GM12801 (cell line): ENCODE data around the gene ASS1.

Source experiments
- TF ChIP-seq, protein P1 (sequence below): IDR thresholded peaks from one replicate; pipeline ENCODE4 v1.5.1; 2011; ENCODE audit warnings: control low read depth; ENCODE audit not compliant: insufficient read length; ENCODE audit errors: extremely low read depth

The ASS1 gene

DNA sequence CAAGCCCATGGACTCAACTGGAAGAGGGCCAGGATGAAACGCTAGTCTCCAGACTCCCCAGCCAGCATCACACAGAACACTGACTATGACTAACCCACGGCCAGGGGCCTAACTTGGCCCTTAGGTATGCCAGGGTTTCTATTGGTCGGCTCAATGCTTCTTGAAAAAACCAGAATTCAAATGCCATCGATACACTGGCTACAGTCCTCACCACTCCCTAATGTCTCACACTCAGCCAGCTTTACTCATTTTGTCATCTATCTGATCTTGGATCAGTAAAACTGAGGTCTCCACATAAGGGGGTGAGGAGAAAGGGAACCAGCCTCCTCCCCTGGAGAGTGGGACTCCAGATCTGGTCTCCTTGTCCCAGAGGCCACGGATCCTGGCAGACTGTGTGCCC is 75.2 kb downstream of the ASS1 start:
- TF ChIP-seq, protein P1, sequence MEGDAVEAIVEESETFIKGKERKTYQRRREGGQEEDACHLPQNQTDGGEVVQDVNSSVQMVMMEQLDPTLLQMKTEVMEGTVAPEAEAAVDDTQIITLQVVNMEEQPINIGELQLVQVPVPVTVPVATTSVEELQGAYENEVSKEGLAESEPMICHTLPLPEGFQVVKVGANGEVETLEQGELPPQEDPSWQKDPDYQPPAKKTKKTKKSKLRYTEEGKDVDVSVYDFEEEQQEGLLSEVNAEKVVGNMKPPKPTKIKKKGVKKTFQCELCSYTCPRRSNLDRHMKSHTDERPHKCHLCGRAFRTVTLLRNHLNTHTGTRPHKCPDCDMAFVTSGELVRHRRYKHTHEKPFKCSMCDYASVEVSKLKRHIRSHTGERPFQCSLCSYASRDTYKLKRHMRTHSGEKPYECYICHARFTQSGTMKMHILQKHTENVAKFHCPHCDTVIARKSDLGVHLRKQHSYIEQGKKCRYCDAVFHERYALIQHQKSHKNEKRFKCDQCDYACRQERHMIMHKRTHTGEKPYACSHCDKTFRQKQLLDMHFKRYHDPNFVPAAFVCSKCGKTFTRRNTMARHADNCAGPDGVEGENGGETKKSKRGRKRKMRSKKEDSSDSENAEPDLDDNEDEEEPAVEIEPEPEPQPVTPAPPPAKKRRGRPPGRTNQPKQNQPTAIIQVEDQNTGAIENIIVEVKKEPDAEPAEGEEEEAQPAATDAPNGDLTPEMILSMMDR = no peak

DNA sequence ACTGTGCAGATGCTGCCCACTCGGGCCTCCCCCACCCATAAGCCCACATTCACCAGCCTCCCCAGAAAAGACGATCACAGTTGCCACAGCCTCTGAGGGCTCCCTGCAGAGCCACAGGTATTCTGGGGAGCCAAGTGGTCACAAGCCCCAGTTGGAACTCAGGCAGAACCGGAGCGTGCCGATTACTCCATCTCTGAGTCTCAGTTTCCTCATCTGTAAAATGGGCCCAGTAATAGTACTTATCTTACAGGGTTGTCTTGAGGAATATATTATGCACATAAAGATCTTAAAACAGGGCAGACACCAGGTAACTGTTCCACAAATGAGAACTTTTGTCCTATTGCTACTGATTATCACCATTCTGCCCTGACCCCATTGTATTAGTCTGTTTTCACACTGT is 77.0 kb downstream of the ASS1 start:
- TF ChIP-seq, protein P1 = no peak

DNA sequence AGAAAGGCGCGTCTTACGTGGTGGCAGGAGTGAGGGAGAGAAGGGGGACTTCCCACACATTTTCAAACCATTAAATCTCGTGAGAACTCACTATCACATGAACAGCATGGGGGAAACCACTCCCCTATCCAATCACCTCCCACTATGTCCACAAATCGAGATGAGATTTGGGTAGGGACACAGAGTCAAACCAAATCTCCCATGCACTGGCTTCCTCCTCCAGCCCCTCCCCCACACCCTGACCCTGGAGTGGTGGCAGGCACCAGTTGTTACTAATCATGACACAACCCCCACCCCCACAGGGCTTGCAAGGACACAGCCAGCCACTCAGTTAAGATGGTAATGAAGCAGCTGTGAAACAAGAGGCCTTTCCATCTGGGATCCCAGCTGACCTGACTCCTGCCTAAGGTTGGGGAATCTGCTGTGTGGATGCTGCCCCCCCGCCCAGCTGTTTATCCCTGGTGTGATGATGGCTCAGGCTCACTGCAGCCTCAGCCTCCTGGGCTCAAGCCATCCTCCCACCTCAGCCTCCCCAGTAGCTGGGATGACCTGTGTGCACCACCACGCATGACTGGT is 77.6 kb downstream of the ASS1 start:
- TF ChIP-seq, protein P1 = no peak

DNA sequence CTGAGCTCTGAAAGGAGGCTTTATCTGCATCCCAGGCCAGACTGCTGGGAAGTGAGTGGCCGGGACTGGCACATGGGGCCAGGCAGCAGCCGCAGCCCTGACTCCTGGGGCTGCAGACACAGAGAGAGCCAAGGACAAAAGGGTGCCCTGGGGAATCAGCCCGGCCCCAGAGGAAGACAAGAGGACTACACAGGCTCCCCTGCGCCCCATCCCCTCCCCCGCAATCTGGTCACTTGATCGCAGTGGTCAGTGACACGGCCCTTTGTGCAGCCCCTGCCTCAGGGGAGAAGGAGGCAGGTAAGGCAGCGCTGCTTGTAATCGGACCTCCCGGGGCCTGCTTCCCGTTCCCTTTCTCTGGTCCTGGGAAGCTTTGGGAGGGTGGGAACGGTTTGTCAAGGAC is 79.2 kb downstream of the ASS1 start:
- TF ChIP-seq, protein P1 = no peak

DNA sequence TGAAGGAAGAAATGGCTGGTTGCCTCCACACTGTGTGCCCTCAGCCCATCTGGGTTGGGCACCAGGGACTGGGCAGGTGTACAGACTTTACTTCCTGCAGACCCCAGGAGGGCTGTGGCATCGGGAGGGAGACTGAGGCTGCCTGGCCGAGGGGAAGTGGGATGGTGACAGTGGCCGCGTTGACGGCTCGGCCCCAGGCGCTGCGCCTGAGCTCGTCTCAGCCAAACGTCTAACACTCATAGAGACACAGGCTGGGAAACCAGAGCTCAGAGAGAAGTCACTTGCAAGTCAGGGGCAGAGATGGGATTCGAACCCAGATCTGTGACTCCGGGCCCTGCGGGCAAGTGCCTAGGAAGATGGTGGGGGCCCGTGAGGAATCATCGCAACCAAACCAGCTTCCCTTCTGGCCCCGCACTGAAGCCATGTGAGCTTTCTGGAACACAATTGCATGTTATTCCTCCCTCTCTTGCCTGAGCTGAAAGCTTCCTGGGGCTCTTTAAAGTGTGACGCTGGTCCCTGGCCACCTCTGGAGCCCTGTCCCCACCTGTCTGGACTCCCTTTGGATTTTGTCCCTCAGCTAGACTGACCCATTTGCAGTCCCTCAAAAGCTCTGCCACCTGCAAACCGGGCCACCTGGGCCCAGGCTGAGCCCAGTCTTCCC is 81.6 kb downstream of the ASS1 start:
- TF ChIP-seq, protein P1 = no peak

DNA sequence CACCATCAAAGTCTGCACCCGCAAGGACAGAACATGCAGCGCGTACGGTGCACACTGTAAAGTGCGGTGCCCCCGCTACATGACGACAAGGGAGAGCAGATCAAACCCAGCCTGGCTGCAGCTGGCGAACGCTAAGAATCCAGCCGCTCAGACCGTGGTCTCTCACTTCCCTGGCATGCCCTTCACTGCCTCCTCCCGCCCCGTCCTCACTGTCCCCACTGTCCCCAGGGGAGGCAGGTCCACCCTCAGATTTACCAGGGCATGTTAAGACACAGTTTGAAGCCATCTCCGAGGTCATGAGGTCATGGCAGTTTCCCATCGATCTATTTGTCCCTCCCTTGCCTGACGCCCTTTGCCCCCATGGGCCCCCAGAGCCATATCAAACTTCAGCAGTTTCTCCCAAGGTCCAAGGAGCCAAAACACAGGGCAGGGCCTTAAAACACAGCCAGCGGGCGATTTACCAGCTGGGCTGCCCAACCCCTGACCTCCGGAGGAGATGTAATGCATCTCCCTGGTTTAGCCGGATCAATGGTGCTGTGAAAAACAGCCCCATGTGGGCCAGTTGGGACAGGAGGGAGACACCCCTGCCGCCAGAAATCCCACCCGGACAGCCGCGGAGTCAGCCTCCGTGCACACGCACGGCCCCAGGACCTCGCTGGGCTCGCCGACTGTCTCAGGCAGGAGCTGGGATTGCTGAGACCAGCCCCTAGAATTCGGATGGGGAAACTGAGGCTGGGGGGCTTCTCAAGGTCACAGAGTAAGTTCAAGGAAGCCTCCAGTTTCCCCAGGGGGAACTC is 82.3 kb downstream of the ASS1 start:
- TF ChIP-seq, protein P1 = no peak

DNA sequence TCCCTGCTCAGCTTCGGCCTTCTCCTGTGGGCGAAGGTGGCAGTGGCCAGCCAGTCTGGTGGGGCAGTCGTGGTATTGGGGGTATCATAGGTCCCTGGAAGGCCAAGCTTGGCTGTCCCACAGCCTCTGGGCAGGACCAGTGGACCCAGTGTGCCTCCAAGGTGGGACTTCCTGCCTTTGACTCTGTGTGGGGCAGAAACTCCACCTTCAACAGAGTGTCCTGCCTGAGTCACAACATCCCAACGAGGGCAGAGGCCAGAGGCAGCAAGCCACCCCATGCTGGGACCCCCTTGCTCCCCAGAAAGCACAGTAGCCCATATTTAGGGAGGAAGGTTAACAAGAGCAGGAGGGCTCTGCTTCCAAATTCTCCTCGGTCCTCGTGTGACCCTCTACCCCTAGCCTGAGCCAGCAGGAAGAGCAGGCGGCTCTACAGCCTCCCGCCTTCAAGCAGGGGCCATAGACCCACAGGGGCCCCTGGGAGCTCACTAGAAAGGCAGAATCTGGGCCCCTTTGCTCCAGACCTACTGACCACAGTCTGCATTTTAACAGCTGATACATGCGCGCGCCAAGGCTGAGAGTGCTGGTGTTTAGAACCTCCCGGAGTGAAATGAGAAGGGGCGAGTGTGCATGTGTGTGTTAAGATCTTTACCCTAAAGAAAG is 83.0 kb downstream of the ASS1 start:
- TF ChIP-seq, protein P1 = no peak
